Central memory CD8-positive, alpha-beta T cell (primary cell): ENCODE data around the gene KRTAP29-1.

ENCODE experiments used
- ATAC-seq: fragments of 150-1000 bp; cut with Tn5 transposase; replicated peaks from 2 replicates; pipeline ENCODE4 v1.10.0; 2022; ENCODE audit warnings: mild to moderate bottlenecking, moderate FRiP score, moderate number of reproducible peaks; ENCODE audit not compliant: poor library complexity, severe bottlenecking; ENCODE audit errors: extremely low read depth
- DNase-seq, 2 donors: peaks; one replicate each; pipeline ENCODE4 v3.0.0; 2021; ENCODE audit warnings: low spot score in 2 of 2
- H3K27ac Mint-ChIP-seq: one replicate; pipeline ENCODE4 v1.8.0; 2022; ENCODE audit warnings: low read depth, mild to moderate bottlenecking, moderate library complexity, mixed read lengths
- H3K27me3 Mint-ChIP-seq: one replicate; pipeline ENCODE4 v1.8.0; 2022; ENCODE audit warnings: mixed read lengths
- H3K36me3 Mint-ChIP-seq: one replicate; pipeline ENCODE4 v1.8.0; 2022; ENCODE audit warnings: mild to moderate bottlenecking, moderate library complexity, mixed read lengths; ENCODE audit not compliant: insufficient read depth
- H3K4me1 Mint-ChIP-seq: one replicate; pipeline ENCODE4 v1.8.0; 2022; ENCODE audit warnings: mixed read lengths
- H3K4me3 Mint-ChIP-seq: one replicate; pipeline ENCODE4 v1.8.0; 2022; ENCODE audit warnings: mild to moderate bottlenecking, moderate library complexity, mixed read lengths
- H3K9me3 Mint-ChIP-seq: one replicate; pipeline ENCODE4 v1.8.0; 2022; ENCODE audit warnings: mixed read lengths

Gene KRTAP29-1

DNA sequence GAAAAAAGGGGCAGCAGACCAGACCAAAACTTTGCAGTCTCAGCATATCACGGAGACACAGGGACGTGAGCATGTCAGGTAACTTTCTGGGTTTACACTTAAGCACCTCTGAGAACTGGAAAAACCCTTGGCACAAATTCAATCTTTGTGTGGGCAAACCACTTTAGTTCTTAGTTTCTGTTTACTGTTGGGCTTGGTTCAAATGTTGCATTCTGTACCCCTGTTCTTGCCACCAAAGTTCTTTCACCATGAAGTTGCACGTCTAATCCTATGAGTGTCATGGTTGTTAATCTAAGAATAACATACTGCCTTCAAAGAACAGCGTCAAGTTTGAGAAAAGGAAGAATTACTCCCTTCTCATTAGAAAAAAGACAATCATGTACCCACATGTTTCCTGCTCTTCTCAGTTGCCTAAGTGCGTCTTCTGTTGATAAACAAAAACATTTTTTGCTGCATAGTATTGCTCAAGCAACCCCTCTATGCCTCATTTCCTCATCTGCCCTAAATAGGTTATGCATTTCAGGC is 36.4 kb upstream of the KRTAP29-1 start:
- Mint-ChIP-seq H3K27me3 (no peaks in the 10 kb centered on the region), H3K4me1 (peaks cover 75% of the 10 kb centered on the region), H3K27ac (peak overlapping the region; percentile 98), H3K9me3 (peaks cover 6% of the 10 kb centered on the region), H3K36me3 (peaks cover 18% of the 10 kb centered on the region), H3K4me3 (peak overlapping the region; percentile 67)
- DNase-seq (peak in 1 of 2 donors; percentile 77), ATAC-seq (peak; percentile 83)

DNA sequence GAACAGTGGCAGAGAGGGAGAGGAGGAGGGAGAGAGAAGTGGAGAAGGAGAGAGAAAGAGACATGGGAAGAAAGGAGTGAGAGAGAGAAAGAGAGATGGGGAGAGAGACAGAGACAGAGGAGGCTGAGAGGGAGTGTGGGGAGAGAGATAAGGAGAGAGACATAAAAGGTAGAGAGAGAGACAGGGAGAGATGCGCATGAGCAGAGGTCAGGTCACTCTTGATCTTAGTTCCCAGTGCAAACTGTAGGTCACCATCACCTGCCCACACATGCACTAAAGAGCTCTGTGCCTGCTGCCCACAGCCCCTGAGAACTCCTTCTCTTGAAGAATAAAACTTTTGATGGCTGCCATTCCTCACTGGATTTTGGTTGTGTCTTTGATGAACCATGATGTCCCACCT is 33.1 kb upstream of the KRTAP29-1 start:
- ATAC-seq (no peak), DNase-seq (no peak)
- Mint-ChIP-seq H3K9me3 (no peaks in the 10 kb centered on the region), H3K4me3 (peak overlapping the region; percentile 48), H3K4me1 (peaks cover 60% of the 10 kb centered on the region), H3K27me3 (no peaks in the 10 kb centered on the region), H3K36me3 (peaks cover 10% of the 10 kb centered on the region), H3K27ac (peak overlapping the region; percentile 63)

DNA sequence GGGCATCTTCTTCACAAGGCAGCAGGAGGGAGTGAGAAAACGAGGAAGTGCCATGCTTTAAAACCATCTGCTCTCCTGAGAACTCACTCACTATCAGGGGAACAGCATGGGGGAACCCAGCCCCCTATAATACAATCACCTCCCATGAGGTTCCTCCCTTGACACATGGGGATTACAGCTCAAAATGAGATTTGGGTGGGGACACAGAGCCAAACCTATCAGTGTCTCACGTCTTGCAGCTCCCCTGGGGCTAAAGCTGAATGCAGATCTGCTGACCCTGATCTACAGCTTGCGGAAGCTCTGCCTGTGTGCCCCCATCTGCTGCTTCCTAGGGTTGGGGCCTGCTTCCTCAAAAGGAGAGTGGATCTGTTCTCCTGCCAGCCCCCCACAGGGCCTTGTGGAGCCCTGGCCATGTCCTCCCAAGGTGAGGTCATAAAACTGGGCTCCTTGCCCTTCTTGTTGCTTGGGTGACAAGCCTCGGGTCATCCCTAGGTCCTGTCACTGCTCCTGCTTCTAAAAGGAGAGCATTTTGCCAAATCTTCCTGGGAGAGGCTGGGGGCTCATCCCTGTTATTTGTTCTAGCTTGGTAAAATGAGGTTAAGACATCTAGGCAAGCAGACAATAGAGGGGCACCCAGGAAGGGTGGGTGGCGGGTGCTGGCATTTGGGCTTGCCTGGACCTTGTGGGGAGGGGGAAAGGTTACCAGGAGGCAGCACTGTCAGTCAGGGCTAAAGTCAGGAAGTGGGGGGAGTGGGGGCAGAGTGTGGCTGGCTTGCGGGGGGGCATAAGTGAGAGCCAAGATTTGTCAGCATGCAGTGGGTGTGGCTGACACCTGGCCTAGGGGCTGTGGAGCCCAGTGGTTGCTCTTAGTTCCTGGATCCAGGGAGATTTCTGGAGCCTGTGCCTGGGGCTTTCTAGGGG is 32.0 kb upstream of the KRTAP29-1 start:
- Mint-ChIP-seq H3K4me1 (peaks cover 49% of the 10 kb centered on the region), H3K9me3 (no peaks in the 10 kb centered on the region), H3K36me3 (peaks cover 5% of the 10 kb centered on the region), H3K4me3 (peak overlapping the region; percentile 48), H3K27me3 (no peaks in the 10 kb centered on the region), H3K27ac (peak overlapping the region; percentile 63)
- ATAC-seq, result no peak
- peak in 1 of 2 donors; percentile 29 for DNase-seq

DNA sequence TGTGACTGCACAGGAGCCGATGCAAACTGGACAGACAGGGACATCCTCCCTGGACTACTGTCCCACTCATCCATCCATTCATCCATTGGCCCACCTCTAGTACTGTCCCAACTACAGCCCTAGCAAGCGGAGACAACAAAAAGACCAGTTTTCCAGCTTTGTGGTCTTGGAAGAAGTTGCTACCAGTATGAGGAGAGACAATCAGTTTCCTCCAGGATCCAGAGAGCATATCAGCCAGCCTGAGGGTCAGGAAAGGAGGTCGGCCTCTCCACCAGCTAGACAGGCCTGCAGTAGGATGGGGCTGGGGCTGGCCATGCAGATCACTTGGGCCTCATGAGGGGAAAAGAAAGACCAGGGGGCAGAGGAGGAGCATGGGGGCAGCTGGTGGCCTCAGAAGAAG is 31.2 kb upstream of the KRTAP29-1 start:
- peaks cover 41% of the 10 kb centered on the region for H3K4me1 Mint-ChIP-seq
- no peak for DNase-seq
- ATAC-seq, result no peak
- peak overlapping the region; percentile 31 for H3K4me3 Mint-ChIP-seq
- peak overlapping the region; percentile 63 for H3K27ac Mint-ChIP-seq
- H3K36me3 Mint-ChIP-seq, result no peaks in the 10 kb centered on the region
- no peaks in the 10 kb centered on the region for H3K9me3 Mint-ChIP-seq
- no peaks in the 10 kb centered on the region for H3K27me3 Mint-ChIP-seq

DNA sequence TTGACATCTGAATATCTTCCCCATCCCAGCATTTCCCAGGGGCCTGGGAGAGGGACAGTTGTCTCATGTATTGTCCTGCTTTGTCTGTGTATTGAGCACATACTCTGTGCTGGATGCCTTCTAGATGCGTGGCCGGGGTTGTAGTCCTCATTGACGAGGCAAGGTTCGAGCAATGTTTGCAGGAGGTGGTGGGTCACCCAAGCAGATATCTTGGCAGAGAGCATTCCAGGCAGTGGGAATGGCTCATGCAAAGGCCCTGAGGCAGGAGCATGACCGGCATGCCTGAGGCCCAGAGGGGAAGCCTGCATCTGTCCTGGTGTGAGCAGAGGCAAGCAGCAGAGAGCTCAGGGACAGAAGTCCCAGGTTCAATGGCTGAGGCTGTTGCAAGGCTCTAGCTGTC is 30.4 kb upstream of the KRTAP29-1 start:
- Mint-ChIP-seq H3K9me3 (no peaks in the 10 kb centered on the region), H3K4me1 (peaks cover 41% of the 10 kb centered on the region), H3K36me3 (no peaks in the 10 kb centered on the region), H3K27ac (peak overlapping the region; percentile 63), H3K4me3 (peak overlapping the region; percentile 31), H3K27me3 (no peaks in the 10 kb centered on the region)
- DNase-seq (no peak), ATAC-seq (no peak)

DNA sequence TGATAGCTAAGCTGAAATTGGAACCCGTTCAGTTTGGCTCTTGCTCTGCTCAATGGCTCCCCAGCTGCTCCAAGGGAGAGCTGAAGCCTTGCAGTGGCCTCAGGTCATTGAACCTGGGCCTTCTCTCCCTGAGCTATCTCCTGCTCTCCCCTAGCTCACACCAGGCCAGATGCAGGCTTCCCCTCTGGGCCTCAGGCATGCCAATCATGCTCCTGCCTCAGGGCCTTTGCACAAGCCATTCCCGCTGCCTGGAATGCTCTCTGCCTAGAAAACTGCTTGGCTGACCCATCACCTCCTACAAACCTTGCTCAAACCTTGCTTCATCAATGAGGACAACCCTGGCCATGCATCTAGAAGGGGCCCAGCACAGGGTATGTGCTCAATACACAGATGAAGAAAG is 29.6 kb upstream of the KRTAP29-1 start:
- Mint-ChIP-seq H3K27me3 (no peaks in the 10 kb centered on the region), H3K27ac (peak overlapping the region; percentile 12), H3K4me1 (peaks cover 44% of the 10 kb centered on the region), H3K4me3 (no peak overlapping the region), H3K36me3 (peaks cover 2% of the 10 kb centered on the region), H3K9me3 (no peaks in the 10 kb centered on the region)
- no peak for ATAC-seq
- no peak for DNase-seq

DNA sequence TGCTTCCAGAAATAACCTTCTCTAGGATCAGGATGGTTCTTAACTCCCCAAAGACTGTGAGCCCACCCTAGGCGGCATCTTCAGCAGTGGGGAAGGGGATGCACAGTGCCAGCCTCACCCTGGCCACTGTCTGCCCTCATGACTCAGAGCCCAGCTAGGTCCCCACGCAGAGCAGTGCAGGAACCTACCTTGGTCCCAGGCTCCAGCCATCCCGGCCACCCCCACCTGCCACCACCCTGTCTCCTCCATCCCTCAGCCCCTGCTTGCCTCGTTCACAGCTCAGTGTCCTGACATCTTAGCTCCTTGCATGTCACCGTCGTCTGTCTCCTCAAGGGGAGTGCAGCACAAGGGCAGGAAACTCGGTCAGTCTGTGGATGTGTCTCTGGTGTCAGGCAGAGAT is 29.0 kb upstream of the KRTAP29-1 start:
- ATAC-seq (no peak), DNase-seq (no peak)
- peaks cover 50% of the 10 kb centered on the region for H3K4me1 Mint-ChIP-seq
- no peaks in the 10 kb centered on the region for H3K9me3 Mint-ChIP-seq
- no peaks in the 10 kb centered on the region for H3K27me3 Mint-ChIP-seq
- H3K36me3 Mint-ChIP-seq, result peaks cover 2% of the 10 kb centered on the region
- H3K4me3 Mint-ChIP-seq, result no peak overlapping the region
- no peak overlapping the region for H3K27ac Mint-ChIP-seq

DNA sequence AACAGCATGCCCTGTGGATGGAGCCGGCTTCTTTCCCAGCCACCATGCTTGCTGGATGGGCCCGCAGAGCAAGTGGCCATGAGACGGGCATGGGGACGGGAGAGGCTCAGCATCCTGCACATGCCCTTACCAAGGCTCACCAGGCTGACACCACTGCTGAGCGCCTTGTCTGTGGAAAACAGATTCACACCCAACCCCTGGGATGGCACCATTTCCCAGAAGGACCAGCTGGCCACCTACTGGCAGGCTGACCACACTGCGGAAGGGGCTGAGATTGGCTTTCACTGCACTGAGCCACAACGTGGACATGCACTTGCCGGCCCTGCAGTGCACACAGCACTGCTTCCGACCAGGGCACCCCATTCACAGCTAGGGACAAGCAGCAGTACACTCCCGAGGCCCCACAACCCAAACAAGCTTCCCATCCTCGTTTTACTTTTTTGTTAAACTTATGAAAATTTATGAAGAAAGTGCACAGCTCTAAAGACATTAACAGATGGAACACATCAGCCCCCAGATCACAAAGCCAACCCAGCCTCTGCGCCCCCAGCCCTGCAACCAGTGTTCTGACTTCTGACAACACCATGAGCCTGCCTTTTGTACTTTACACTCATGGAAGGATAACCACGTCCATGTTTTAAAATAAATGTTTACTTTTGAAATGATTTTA is 26.8 kb upstream of the KRTAP29-1 start:
- no peaks in the 10 kb centered on the region for H3K9me3 Mint-ChIP-seq
- no peak for ATAC-seq
- no peaks in the 10 kb centered on the region for H3K27me3 Mint-ChIP-seq
- H3K4me3 Mint-ChIP-seq, result no peak overlapping the region
- no peak overlapping the region for H3K27ac Mint-ChIP-seq
- DNase-seq, result no peak
- peaks cover 3% of the 10 kb centered on the region for H3K36me3 Mint-ChIP-seq
- H3K4me1 Mint-ChIP-seq, result peaks cover 42% of the 10 kb centered on the region

DNA sequence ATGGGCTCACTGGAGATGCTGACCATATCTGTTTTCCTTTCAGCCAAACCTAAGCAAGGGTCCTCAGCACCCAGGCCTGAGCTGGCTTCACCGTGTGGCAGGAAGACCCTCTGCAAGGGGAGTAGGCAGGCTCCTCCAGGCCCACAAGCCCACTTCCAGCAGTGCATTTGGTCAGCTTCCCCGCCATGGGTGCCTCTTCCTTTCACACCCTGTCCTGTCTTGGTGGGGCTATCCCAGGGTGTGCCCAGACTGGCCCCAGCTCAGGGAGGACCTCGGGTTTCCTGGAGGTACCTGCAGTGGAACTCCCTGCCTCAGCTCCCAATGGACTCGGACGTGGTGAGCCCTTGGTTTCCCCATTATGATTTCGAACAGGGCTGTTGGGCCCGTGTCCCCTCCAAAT is 25.6 kb upstream of the KRTAP29-1 start:
- Mint-ChIP-seq H3K27me3 (no peaks in the 10 kb centered on the region), H3K4me1 (peaks cover 39% of the 10 kb centered on the region), H3K27ac (no peak overlapping the region), H3K9me3 (no peaks in the 10 kb centered on the region), H3K36me3 (peaks cover 5% of the 10 kb centered on the region), H3K4me3 (no peak overlapping the region)
- no peak for DNase-seq
- no peak for ATAC-seq

DNA sequence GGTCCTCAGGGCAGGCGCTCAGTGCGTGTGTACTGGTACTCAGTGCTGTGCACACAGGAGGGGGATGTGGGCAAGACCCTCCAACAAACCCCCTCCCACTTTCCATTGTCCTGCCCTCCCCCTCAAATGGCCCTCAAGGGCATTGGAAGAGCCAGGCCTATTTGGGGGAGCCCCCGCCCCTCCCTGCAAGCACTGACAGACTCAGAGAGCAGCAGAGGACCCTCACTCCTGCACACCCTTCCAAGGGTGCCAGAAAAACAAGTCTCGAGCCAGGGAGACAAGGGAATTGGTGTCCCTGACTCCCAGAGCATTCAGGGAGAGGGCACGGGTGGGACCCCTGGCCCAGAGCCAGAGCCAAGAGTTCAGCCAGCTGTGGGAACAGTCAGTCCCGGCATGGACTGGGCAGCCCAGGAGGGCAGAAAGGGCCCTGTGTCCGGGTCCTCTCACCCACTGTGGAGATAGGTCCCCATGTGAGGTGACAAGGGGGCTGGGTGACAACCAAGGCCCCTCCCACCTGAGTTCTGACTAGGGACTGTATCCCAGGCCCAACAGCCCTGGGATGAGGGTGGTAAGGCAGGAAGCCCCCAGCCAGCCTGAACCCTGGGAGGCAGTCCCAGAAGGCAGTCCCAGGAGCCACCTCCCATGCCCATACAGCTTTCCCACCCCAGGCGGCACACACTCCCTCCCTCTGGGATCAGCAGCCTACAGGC is 24.9 kb upstream of the KRTAP29-1 start:
- Mint-ChIP-seq H3K4me1 (peaks cover 40% of the 10 kb centered on the region), H3K9me3 (no peaks in the 10 kb centered on the region), H3K4me3 (no peak overlapping the region), H3K27ac (peak overlapping the region; percentile 22), H3K36me3 (peaks cover 8% of the 10 kb centered on the region), H3K27me3 (no peaks in the 10 kb centered on the region)
- ATAC-seq (no peak), DNase-seq (no peak)

DNA sequence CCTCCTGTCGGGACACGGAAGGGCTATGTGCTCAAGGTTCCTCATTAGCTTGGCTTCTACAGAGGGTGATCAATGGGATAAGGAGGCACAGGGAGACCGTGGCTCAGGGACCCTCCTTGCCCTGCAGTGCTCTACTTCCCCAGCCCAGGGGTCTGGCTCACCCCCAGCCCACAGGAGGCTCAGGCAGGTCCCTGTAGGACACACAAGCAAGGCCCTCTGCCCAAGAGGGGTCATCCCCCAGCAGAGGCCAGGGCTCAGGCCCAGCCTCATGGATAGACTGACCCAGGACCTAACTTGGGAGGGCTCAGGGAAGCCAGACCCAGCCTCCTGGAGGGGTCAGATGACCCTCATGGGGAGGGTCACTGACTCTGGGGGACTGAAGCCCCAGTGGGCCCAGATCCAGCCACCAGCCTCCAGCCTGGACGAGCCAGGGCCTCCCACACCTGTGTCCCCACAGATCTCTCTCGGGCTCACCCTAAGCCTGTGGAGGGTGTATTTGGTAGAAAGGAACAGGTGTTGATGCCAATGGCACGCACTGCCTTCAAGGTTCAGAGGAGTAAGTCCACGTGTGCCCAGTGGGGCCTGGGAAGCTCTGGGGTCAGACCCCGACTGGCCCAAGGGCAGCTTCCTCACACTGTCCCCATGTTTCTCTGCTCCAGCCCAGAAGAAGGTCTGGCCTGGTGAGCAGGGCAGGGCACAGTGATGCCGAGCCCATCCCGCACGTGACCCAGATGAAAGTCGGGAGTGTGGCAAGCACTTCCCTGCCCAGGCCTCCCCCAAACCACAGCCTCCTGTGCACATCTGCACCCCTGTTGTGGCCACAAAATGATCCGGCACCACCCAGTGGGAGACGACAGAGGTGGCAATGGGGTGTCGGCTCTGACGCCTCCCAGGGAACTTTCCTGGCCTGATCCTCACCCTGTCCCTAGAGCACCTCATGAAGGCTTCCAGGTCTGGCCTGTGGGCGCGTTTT is 23.8 kb upstream of the KRTAP29-1 start:
- no peak for DNase-seq
- ATAC-seq, result peak; percentile 79
- peak overlapping the region; percentile 73 for H3K27ac Mint-ChIP-seq

More for the DNA sequence above, 23.8 kb upstream of the KRTAP29-1 start:
- peaks cover 8% of the 10 kb centered on the region for H3K36me3 Mint-ChIP-seq
- H3K4me3 Mint-ChIP-seq, result no peak overlapping the region
- H3K27me3 Mint-ChIP-seq, result no peaks in the 10 kb centered on the region
- peaks cover 42% of the 10 kb centered on the region for H3K4me1 Mint-ChIP-seq
- H3K9me3 Mint-ChIP-seq, result no peaks in the 10 kb centered on the region
